Measurements from ENCODE around the gene MACROD1.

DNA sequence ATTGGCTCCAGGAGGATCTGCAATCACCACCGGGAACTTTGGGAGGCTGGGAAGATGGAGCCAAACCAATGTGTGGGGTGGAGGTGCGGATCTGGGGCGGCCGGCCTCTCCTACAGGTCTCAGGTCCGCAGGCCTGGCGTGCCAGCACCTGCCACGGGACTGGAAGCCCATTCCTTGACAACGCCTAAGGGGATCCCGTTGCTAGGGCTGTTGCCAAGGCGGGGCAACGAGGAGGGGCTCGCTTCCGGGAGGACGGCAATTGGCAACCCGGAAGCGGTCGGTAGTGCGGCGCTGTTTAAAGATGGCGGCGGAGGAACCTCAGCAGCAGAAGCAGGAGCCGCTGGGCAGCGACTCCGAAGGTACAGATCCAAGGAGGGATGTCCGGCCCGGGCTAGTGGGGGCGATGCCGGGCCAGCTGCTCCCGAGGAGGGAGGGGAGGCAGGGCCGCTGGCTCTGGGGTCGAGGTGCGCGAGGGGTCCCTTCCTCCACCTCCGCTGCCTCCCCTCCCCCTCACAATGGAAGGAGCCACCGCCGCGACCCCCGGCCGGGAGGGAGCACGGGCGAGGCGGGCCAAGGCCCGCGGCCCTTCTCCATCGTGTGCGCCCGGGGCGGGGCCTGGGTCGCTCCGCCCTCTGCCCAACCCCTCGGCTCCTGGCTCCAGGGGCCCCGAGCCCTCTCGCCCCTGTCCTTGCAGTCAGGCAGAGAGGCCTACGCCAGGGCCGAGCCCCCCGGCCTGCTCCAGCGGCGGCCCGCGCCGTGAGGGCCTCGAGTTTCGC lies 179.6 kb downstream of the MACROD1 start, which contains the start of gene OTUB1:
- TF ChIP-seq, protein P1, sequence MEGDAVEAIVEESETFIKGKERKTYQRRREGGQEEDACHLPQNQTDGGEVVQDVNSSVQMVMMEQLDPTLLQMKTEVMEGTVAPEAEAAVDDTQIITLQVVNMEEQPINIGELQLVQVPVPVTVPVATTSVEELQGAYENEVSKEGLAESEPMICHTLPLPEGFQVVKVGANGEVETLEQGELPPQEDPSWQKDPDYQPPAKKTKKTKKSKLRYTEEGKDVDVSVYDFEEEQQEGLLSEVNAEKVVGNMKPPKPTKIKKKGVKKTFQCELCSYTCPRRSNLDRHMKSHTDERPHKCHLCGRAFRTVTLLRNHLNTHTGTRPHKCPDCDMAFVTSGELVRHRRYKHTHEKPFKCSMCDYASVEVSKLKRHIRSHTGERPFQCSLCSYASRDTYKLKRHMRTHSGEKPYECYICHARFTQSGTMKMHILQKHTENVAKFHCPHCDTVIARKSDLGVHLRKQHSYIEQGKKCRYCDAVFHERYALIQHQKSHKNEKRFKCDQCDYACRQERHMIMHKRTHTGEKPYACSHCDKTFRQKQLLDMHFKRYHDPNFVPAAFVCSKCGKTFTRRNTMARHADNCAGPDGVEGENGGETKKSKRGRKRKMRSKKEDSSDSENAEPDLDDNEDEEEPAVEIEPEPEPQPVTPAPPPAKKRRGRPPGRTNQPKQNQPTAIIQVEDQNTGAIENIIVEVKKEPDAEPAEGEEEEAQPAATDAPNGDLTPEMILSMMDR (IDR thresholded peaks at IDR 0.05; ENCODE audit: insufficient read depth, low read length, poor library complexity, severe bottlenecking) = no peak
- no peak for TF ChIP-seq EZH2phosphoT487 (conservative IDR thresholded peaks at IDR 0.05; ENCODE audit: low read length)
